Measurements from ENCODE around the gene PAK1IP1.
"Not testable (repeated sequence)": the region's sequence is repeated elsewhere in the genome, so short reads cannot be mapped to it uniquely, and the experiment has no call there.

DNA sequence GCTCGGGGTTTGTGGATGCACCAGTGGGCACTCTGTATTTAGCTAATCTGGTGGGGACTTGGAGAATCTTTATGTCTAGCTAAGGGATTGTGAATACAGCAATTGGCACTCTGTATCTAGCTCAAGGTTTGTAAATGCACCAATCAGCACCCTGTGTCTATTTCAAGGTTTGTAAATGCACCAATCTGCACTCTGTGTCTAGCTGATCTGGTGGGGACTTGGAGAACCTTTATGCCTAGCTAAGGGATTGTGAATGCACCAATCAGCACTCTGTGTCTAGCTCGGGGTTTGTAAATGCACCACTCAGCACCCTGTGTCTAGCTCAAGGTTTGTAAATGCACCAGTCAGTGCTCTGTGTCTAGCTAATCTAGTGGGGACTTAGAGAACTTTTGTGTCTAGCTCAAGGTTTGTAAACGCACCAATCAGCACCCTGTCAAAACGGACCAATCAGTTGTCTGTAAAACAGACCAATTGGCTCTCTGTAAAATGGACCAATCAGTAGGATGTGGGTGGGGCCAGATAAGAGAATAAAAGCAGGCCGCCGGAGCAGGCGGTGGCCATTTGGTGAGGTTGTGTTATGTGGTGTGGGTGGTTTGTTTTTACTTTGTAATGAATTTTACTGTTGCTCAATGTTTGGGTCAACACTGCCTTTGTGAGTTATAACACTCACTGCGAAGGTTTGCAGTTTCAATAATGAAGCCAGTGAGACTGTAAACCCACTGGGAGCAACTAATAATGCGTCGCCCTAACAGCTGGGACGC, 34.2 kb upstream of the PAK1IP1 start:
- TF ChIP-seq, protein P1, sequence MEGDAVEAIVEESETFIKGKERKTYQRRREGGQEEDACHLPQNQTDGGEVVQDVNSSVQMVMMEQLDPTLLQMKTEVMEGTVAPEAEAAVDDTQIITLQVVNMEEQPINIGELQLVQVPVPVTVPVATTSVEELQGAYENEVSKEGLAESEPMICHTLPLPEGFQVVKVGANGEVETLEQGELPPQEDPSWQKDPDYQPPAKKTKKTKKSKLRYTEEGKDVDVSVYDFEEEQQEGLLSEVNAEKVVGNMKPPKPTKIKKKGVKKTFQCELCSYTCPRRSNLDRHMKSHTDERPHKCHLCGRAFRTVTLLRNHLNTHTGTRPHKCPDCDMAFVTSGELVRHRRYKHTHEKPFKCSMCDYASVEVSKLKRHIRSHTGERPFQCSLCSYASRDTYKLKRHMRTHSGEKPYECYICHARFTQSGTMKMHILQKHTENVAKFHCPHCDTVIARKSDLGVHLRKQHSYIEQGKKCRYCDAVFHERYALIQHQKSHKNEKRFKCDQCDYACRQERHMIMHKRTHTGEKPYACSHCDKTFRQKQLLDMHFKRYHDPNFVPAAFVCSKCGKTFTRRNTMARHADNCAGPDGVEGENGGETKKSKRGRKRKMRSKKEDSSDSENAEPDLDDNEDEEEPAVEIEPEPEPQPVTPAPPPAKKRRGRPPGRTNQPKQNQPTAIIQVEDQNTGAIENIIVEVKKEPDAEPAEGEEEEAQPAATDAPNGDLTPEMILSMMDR (conservative IDR thresholded peaks at IDR 0.05; ENCODE audit: low read depth, low read length): not testable (repeated sequence)
- not testable (repeated sequence) for TF ChIP-seq EZH2 (IDR thresholded peaks at IDR 0.05; ENCODE audit: low read length, unreplicated experiment); EZH2phosphoT487 (IDR thresholded peaks at IDR 0.05; ENCODE audit: borderline replicate concordance, low read length)
